Measurements from ENCODE around the gene MSH5. TPM values are rescaled to one million over a fixed set of nuclear protein-coding genes. Genes with fewer than 3 reads are reported as not detected.

Gene MSH5
- total RNA-seq, 4 donors from 2014 or later: 2.3 to 7.9 (median 6.8) TPM

GRCh38 chr6:31711233-31711632 is 28.6 kb upstream of the MSH5 start:
- H3K4me1 ChIP-seq: peaks cover 12 to 51% (median 33%) of the 10 kb centered on the region in 3 donors
- no peaks in the 10 kb centered on the region for H3K9me3 ChIP-seq
- no peaks in the 10 kb centered on the region for H3K36me3 ChIP-seq
- intact Hi-C loops (cut with DNase I): no loop called here
- TF ChIP-seq POLR2A (IDR thresholded peaks at IDR 0.05): no peak
- no peaks in the 10 kb centered on the region for H3K27me3 ChIP-seq
- WGBS, 2 donors: 21 to 29% methylated on average over 7 to 8 of the region's 8 CpGs
- peak overlapping the region; percentile 47 to 84 (median 68) for H3K27ac ChIP-seq
- no peak overlapping the region for H3K4me3 ChIP-seq
- DNase-seq: no peak

- TF ChIP-seq POLR2A (IDR thresholded peaks at IDR 0.05) (peak in 1 of 4 donors; percentile 15), CTCF (IDR thresholded peaks at IDR 0.05) (peak in 5 of 6 experiments; percentile 29 to 68 (median 38))
- intact Hi-C loops (cut with DNase I): no loop called here
- DNase-seq: no peak
- Histone ChIP-seq H3K36me3 (no peaks in the 10 kb centered on the region), H3K27ac (peak overlapping the region; percentile 47 to 84 (median 68)), H3K9me3 (no peaks in the 10 kb centered on the region), H3K27me3 (no peaks in the 10 kb centered on the region), H3K4me3 (no peak overlapping the region), H3K4me1 (peaks cover 12 to 62% (median 35%) of the 10 kb centered on the region in 3 donors)
- WGBS, 2 donors: 53 to 60% methylated on average over 7 of the region's 8 CpGs
Measured at GRCh38 chr6:31712296-31712695, 27.5 kb upstream of the MSH5 start.

- Histone ChIP-seq H3K4me3 (no peak overlapping the region), H3K27ac (peak overlapping the region in 3 of 4 donors; percentile 47 to 84 (median 79)), H3K9me3 (no peaks in the 10 kb centered on the region), H3K36me3 (no peaks in the 10 kb centered on the region), H3K4me1 (peaks cover 17 to 72% (median 42%) of the 10 kb centered on the region in 3 donors), H3K27me3 (no peaks in the 10 kb centered on the region)
- intact Hi-C loops (cut with DNase I): no loop called here
- 57 to 68% methylated on average over 2 to 4 of the region's 4 CpGs for WGBS, 2 donors
- no peak for TF ChIP-seq POLR2A (IDR thresholded peaks at IDR 0.05)
- no peak for TF ChIP-seq CTCF (IDR thresholded peaks at IDR 0.05)
- DNase-seq: no peak
Measured at GRCh38 chr6:31713465-31713864, 26.3 kb upstream of the MSH5 start.

- peaks cover 17 to 79% (median 44%) of the 10 kb centered on the region in 3 donors for H3K4me1 ChIP-seq
- TF ChIP-seq POLR2A (IDR thresholded peaks at IDR 0.05) (no peak), CTCF (IDR thresholded peaks at IDR 0.05) (no peak)
- H3K27ac ChIP-seq: peak overlapping the region in 3 of 4 donors; percentile 47 to 84 (median 79)
- H3K9me3 ChIP-seq: no peaks in the 10 kb centered on the region
- no peak for DNase-seq
- WGBS, 2 donors: 16 to 29% methylated on average over 4 to 5 of the region's 5 CpGs
- H3K36me3 ChIP-seq: no peaks in the 10 kb centered on the region
- H3K27me3 ChIP-seq: no peaks in the 10 kb centered on the region
- H3K4me3 ChIP-seq: no peak overlapping the region
- intact Hi-C loops (cut with DNase I): no loop called here
Measured at GRCh38 chr6:31713991-31714684, 25.7 kb upstream of the MSH5 start.

- WGBS, 2 donors: 74 to 95% methylated on average over 4 of the region's 16 CpGs
- Histone ChIP-seq H3K9me3 (no peaks in the 10 kb centered on the region), H3K4me1 (peaks cover 17 to 91% (median 51%) of the 10 kb centered on the region in 3 donors), H3K27me3 (no peaks in the 10 kb centered on the region), H3K36me3 (no peaks in the 10 kb centered on the region), H3K27ac (peak within 1 kb of the TSS; percentile 9 to 84 (median 63)), H3K4me3 (no peak within 1 kb of the TSS)
- no peak for DNase-seq
- intact Hi-C loops (cut with DNase I): no loop called here
- TF ChIP-seq POLR2A (IDR thresholded peaks at IDR 0.05) (no peak), CTCF (IDR thresholded peaks at IDR 0.05) (no peak)
Measured at GRCh38 chr6:31715022-31715958, 24.5 kb upstream of the MSH5 start, which contains the start of gene LY6G6D. LY6G6D (plus strand) TSS chr6:31715348; CDS start chr6:31715356, 8 bp downstream.

Measured in esophagus squamous epithelium (tissue), 5 donors.